Large intestine (tissue), 3 donors: Measurements from ENCODE around the gene TENM4. TPM values are rescaled to one million over a fixed set of nuclear protein-coding genes. Genes with fewer than 3 reads are reported as not detected.

Experiments used
- DNase-seq, 2 donors: peaks; one replicate each; pipeline versions ENCODE4 v3.0.0 to v3.0.0-alpha.2; 2013
- H3K27ac ChIP-seq: one replicate; pipeline ENCODE4 v1.5.1; 2013; ENCODE audit warnings: low read length
- H3K27me3 ChIP-seq: 2 replicates; pipeline ENCODE4 v1.6.1; 2013; ENCODE audit warnings: low read length; ENCODE audit not compliant: control insufficient read depth, insufficient read depth
- H3K36me3 ChIP-seq: 2 replicates; pipeline ENCODE4 v1.6.1; 2013; ENCODE audit warnings: low read length; ENCODE audit not compliant: control insufficient read depth, insufficient read depth
- H3K4me1 ChIP-seq: one replicate; pipeline ENCODE4 v1.6.1; 2013; ENCODE audit warnings: low read length; ENCODE audit not compliant: control insufficient read depth, insufficient read depth
- H3K4me3 ChIP-seq: one replicate; pipeline ENCODE4 v1.5.1; 2013; ENCODE audit warnings: low read length
- H3K9me3 ChIP-seq: one replicate; pipeline ENCODE4 v1.6.1; 2013; ENCODE audit warnings: mild to moderate bottlenecking, low read depth, low read length, moderate library complexity; ENCODE audit not compliant: control insufficient read depth
- WGBS: methylation state at CpG from one replicate; pipeline ENCODE4 v1.1.5; 2013; ENCODE audit warnings: low lambda C conversion rate; ENCODE audit not compliant: insufficient coverage; 5-methylcytosine and 5-hydroxymethylcytosine counted together
- polyA plus RNA-seq: library from polyadenylated mRNA; unstranded; fragments of 120-200 nt; gene quantifications from one replicate; pipeline ENCODE4 v1.2.1, GENCODE V29; 2013

The TENM4 gene
- polyA plus RNA-seq, 1 donor: 2.1 TPM

- H3K36me3 ChIP-seq: no peaks in the 10 kb centered on the region
- peaks cover 7% of the 10 kb centered on the region for H3K27me3 ChIP-seq
- H3K9me3 ChIP-seq: no peaks in the 10 kb centered on the region
- WGBS: 100% methylated on average over 2 of the region's 2 CpGs
- H3K27ac ChIP-seq: no peak overlapping the region
- H3K4me3 ChIP-seq: no peak overlapping the region
- DNase-seq: no peak
- H3K4me1 ChIP-seq: no peaks in the 10 kb centered on the region
These were observed 107.5 kb downstream of the TENM4 start for GRCh38 chr11:79333355-79333754.

GRCh38 chr11:79332017-79332416, 108.8 kb downstream of the TENM4 start:
- no peaks in the 10 kb centered on the region for H3K9me3 ChIP-seq
- no peak overlapping the region for H3K4me3 ChIP-seq
- no peaks in the 10 kb centered on the region for H3K36me3 ChIP-seq
- H3K4me1 ChIP-seq: no peaks in the 10 kb centered on the region
- H3K27me3 ChIP-seq: peaks cover 7% of the 10 kb centered on the region
- no CpG with 5 or more reads among the region's 2 CpGs for WGBS
- no peak overlapping the region for H3K27ac ChIP-seq
- DNase-seq: no peak

GRCh38 chr11:79331203-79331901, 109.5 kb downstream of the TENM4 start:
- Histone ChIP-seq H3K9me3 (no peaks in the 10 kb centered on the region), H3K4me3 (no peak overlapping the region), H3K4me1 (no peaks in the 10 kb centered on the region), H3K27ac (no peak overlapping the region), H3K36me3 (no peaks in the 10 kb centered on the region), H3K27me3 (peaks cover 8% of the 10 kb centered on the region)
- no CpG with 5 or more reads among the region's 5 CpGs for WGBS
- DNase-seq: no peak

- Histone ChIP-seq H3K4me3 (no peak overlapping the region), H3K27me3 (peaks cover 5% of the 10 kb centered on the region), H3K4me1 (no peaks in the 10 kb centered on the region), H3K36me3 (no peaks in the 10 kb centered on the region), H3K27ac (no peak overlapping the region), H3K9me3 (no peaks in the 10 kb centered on the region)
- no peak for DNase-seq
- 80% methylated on average over 1 of the region's 8 CpGs for WGBS
These were observed 110.2 kb downstream of the TENM4 start for GRCh38 chr11:79330651-79331050.

- 33% methylated on average over 1 of the region's 6 CpGs for WGBS
- Histone ChIP-seq H3K27ac (no peak overlapping the region), H3K4me1 (no peaks in the 10 kb centered on the region), H3K27me3 (peaks cover 2% of the 10 kb centered on the region), H3K36me3 (no peaks in the 10 kb centered on the region), H3K4me3 (no peak overlapping the region), H3K9me3 (no peaks in the 10 kb centered on the region)
- no peak for DNase-seq
These were observed 111.3 kb downstream of the TENM4 start for GRCh38 chr11:79329561-79329960.

- no peak for DNase-seq
- no peaks in the 10 kb centered on the region for H3K36me3 ChIP-seq
- no peaks in the 10 kb centered on the region for H3K4me1 ChIP-seq
- 93% methylated on average over 3 of the region's 9 CpGs for WGBS
- H3K27ac ChIP-seq: no peak overlapping the region
- peaks cover 2% of the 10 kb centered on the region for H3K27me3 ChIP-seq
- H3K4me3 ChIP-seq: no peak overlapping the region
- H3K9me3 ChIP-seq: no peaks in the 10 kb centered on the region
These were observed 112.4 kb downstream of the TENM4 start for GRCh38 chr11:79328402-79328801.

- no peak overlapping the region for H3K27ac ChIP-seq
- H3K27me3 ChIP-seq: peaks cover 2% of the 10 kb centered on the region
- WGBS: 80% methylated on average over 1 of the region's 10 CpGs
- no peaks in the 10 kb centered on the region for H3K9me3 ChIP-seq
- DNase-seq: no peak
- H3K4me1 ChIP-seq: no peaks in the 10 kb centered on the region
- no peaks in the 10 kb centered on the region for H3K36me3 ChIP-seq
- no peak overlapping the region for H3K4me3 ChIP-seq
These were observed 115.0 kb downstream of the TENM4 start for GRCh38 chr11:79325851-79326250.

GRCh38 chr11:79321263-79321662, 119.6 kb downstream of the TENM4 start:
- Histone ChIP-seq H3K4me1 (no peaks in the 10 kb centered on the region), H3K27ac (no peak overlapping the region), H3K27me3 (peaks cover under 1% of the 10 kb centered on the region), H3K9me3 (no peaks in the 10 kb centered on the region), H3K4me3 (no peak overlapping the region), H3K36me3 (no peaks in the 10 kb centered on the region)
- WGBS: no CpG with 5 or more reads among the region's 6 CpGs
- DNase-seq: no peak

GRCh38 chr11:79314906-79315689, 125.7 kb downstream of the TENM4 start:
- 93% methylated on average over 3 of the region's 8 CpGs for WGBS
- no peak overlapping the region for H3K27ac ChIP-seq
- H3K27me3 ChIP-seq: no peaks in the 10 kb centered on the region
- H3K9me3 ChIP-seq: no peaks in the 10 kb centered on the region
- no peak overlapping the region for H3K4me3 ChIP-seq
- peak in 1 of 2 donors; percentile 8 for DNase-seq
- no peaks in the 10 kb centered on the region for H3K4me1 ChIP-seq
- no peaks in the 10 kb centered on the region for H3K36me3 ChIP-seq

GRCh38 chr11:79313530-79313913, 127.3 kb downstream of the TENM4 start:
- Histone ChIP-seq H3K9me3 (no peaks in the 10 kb centered on the region), H3K36me3 (no peaks in the 10 kb centered on the region), H3K4me3 (no peak overlapping the region), H3K4me1 (no peaks in the 10 kb centered on the region), H3K27ac (no peak overlapping the region), H3K27me3 (no peaks in the 10 kb centered on the region)
- no CpG with 5 or more reads among the region's 4 CpGs for WGBS
- no peak for DNase-seq
